IMR-90 (cell line): ENCODE results near the gene SLC5A1.

Experiments used
- BHLHE40 ChIP-seq: fragments of 150-350 bp; IDR thresholded peaks from 2 replicates; pipeline ENCODE4 v1.6.1; 2016; ENCODE audit warnings: mild to moderate bottlenecking, low read depth, low read length
- CEBPB ChIP-seq: IDR thresholded peaks from 2 replicates; pipeline ENCODE4 v1.6.1; 2012; ENCODE audit warnings: low read depth, low read length, improper control_type of control experiment
- CHD1 ChIP-seq: IDR thresholded peaks from 2 replicates; pipeline ENCODE4 v1.6.1; 2012; ENCODE audit warnings: low read depth, low read length, improper control_type of control experiment
- CTCF ChIP-seq: conservative IDR thresholded peaks from 2 replicates; pipeline ENCODE4 v1.5.1; 2012; ENCODE audit warnings: mild to moderate bottlenecking, low read depth, low read length, improper control_type of control experiment
- ELK1 ChIP-seq: fragments of 150-350 bp; IDR thresholded peaks from 2 replicates; pipeline ENCODE4 v1.6.1; 2016; ENCODE audit warnings: low read depth, mild to moderate bottlenecking, low read length, moderate library complexity, borderline replicate concordance
- FOS ChIP-seq: fragments of 150-350 bp; IDR thresholded peaks from 2 replicates; pipeline ENCODE4 v1.6.1; 2016; ENCODE audit warnings: low read depth, low read length
- MAFK ChIP-seq: IDR thresholded peaks from 2 replicates; pipeline ENCODE4 v1.6.1; 2012; ENCODE audit warnings: low read depth, low read length, improper control_type of control experiment
- MAZ ChIP-seq: IDR thresholded peaks from 2 replicates; pipeline ENCODE4 v1.6.1; 2012; ENCODE audit warnings: low read depth, mild to moderate bottlenecking, low read length, improper control_type of control experiment, moderate library complexity, borderline replicate concordance
- MXI1 ChIP-seq: IDR thresholded peaks from 2 replicates; pipeline ENCODE4 v1.6.1; 2012; ENCODE audit warnings: low read depth, mild to moderate bottlenecking, low read length, moderate library complexity, borderline replicate concordance
- POLR2A ChIP-seq: IDR thresholded peaks from 2 replicates; pipeline ENCODE4 v1.6.1; 2012; ENCODE audit warnings: mild to moderate bottlenecking, low read depth, low read length
- RAD21 ChIP-seq: IDR thresholded peaks from 2 replicates; pipeline ENCODE4 v1.6.1; 2012; ENCODE audit warnings: low read length, improper control_type of control experiment
- RFX5 ChIP-seq: IDR thresholded peaks from 2 replicates; pipeline ENCODE4 v1.8.0; 2012; ENCODE audit warnings: low read depth, mild to moderate bottlenecking, low read length, moderate library complexity
- SMC3 ChIP-seq: fragments of 150-350 bp; IDR thresholded peaks from 2 replicates; pipeline ENCODE4 v1.6.1; 2016; ENCODE audit warnings: low read depth, mild to moderate bottlenecking, antibody characterized with exemption, low read length, moderate library complexity
- USF2 ChIP-seq: fragments of 150-350 bp; IDR thresholded peaks from 2 replicates; pipeline ENCODE4 v1.6.1; 2017; ENCODE audit warnings: mild to moderate bottlenecking, antibody characterized with exemption, low read length, low read depth

GRCh38 chr22:32130464-32130863 is 87.4 kb downstream of the SLC5A1 start:
- TF ChIP-seq CTCF (no peak), POLR2A (no peak), RAD21 (no peak), USF2 (no peak), MAZ (no peak), RFX5 (no peak), MXI1 (no peak), SMC3 (no peak), CEBPB (no peak), MAFK (no peak), BHLHE40 (no peak), CHD1 (no peak), ELK1 (no peak), FOS (no peak)
